ENCODE data around the gene ANKFY1. TPM values are rescaled to one million over a fixed set of nuclear protein-coding genes. Genes with fewer than 3 reads are reported as not detected.

Gene ANKFY1
- total RNA-seq, 1 donor = 19.6 TPM

DNA sequence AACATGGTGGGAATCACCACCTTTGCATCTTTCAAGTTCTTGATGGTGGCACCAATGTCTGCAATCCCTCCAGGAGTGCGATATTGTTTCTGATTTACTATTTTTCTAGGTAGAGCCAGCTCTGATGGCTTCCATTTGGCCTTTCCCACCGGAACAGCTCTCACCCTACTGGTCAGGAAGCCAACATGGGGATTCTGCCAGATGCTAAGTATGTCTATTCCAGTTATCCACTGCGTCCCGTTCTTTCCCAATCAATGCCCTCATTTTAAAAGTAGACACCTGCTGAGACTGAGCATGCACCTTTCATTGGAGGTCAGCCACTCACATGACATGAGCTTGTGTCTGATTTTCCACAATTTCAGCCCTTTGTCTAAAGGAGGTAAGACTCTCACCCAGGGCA lies 144.5 kb downstream of the ANKFY1 start:
- Histone ChIP-seq H3K4me3 (ENCODE audit: low read length) (no peak overlapping the region), H3K4me1 (ENCODE audit: insufficient read depth, low read length) (no peaks in the 10 kb centered on the region), H3K9me3 (ENCODE audit: low read depth, low read length) (no peaks in the 10 kb centered on the region), H3K27me3 (ENCODE audit: insufficient read depth, low read length) (no peaks in the 10 kb centered on the region)

DNA sequence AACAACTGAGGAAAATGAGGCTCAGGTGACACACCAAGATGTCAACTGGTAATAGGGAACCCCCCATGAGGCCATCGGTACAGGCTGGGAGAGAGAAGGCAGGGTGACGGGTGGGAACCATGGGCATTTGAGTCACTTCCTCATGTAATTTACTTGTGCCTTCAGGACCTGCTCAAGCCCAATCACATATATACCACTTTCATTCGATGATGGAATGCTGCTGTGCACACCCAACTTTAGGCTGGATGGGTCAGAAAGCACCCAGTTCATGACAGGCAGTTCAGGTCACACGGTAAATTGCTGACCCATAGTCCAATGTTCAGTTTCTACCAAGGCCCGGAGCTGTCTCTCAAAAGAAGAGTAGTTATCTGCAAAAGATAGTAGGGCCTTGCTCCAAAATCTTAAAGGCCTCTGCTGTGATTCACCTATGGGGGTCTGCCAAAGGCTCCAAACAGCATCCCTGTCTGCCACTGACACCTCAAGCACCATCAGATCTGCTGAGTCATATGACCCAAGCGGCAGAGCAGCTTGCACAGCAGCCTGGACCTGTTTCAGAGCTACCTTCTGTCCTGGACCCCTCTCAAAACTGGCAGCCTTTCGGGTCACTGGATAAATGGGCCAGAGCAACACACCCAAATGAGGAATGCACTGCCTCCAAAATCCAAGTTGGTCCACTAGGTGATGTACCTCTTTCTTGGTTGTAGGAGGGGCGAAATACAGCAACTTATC lies 145.6 kb downstream of the ANKFY1 start:
- Histone ChIP-seq H3K27me3 (ENCODE audit: insufficient read depth, low read length) (no peaks in the 10 kb centered on the region), H3K9me3 (ENCODE audit: low read depth, low read length) (no peaks in the 10 kb centered on the region), H3K4me3 (ENCODE audit: low read length) (no peak overlapping the region), H3K4me1 (ENCODE audit: insufficient read depth, low read length) (no peaks in the 10 kb centered on the region)

DNA sequence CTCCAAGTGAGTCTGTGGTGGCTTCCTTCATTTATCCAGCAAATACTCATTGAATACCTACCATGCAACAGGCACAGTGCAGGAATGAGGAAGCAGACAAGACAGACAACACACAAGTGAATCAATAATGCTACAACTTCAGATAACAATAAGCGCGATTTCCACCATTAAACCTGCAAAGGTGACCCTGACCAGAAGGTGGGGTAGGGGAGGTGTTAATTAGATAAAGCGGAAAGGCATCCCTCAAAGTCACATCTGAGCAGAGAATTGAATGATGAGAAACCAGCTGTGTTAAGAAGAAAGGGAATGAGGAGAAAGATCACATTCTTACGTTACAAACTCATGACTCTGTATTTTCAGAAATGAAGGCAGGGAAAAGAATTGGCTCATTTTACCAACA lies 147.3 kb downstream of the ANKFY1 start:
- Histone ChIP-seq H3K4me3 (ENCODE audit: low read length) (no peak overlapping the region), H3K9me3 (ENCODE audit: low read depth, low read length) (no peaks in the 10 kb centered on the region), H3K4me1 (ENCODE audit: insufficient read depth, low read length) (no peaks in the 10 kb centered on the region), H3K27me3 (ENCODE audit: insufficient read depth, low read length) (no peaks in the 10 kb centered on the region)

Other genes with a start within 250 kb of the ANKFY1 start
- 77.1 TPM for gene ZZEF1, start 120.9 kb downstream of the ANKFY1 start, total RNA-seq
- gene CYB5D2, start 120.8 kb downstream of the ANKFY1 start, total RNA-seq = 4.5 TPM
- 76.4 TPM for gene UBE2G1, start 102.7 kb upstream of the ANKFY1 start, total RNA-seq
- 2.5 TPM for gene SPNS3, start 170.0 kb upstream of the ANKFY1 start, total RNA-seq
- gene SPNS2, start 234.9 kb upstream of the ANKFY1 start, total RNA-seq = 0.10 TPM

Measured in mononuclear cell (primary cell).